Activated T-helper 2 cell treated with anti-CD3 and anti-CD28 coated beads, Interferon-gamma antibody, Interleukin-2, Interleukin-4, amounts not matched to agents 10 μg/mL and 5 μg/mL and 100 μg/mL, durations not matched to agents 14 hours and 24 hours and 36 hours (primary cell): ENCODE results near the gene TMEM178B. TPM values are rescaled to one million over a fixed set of nuclear protein-coding genes. Genes with fewer than 3 reads are reported as not detected.

Experiments used
- DNase-seq: peaks from one replicate; pipeline ENCODE4 v3.0.0; 2021; ENCODE audit warnings: low spot score
- H3K27ac Mint-ChIP-seq: one replicate; pipeline ENCODE4 v1.8.0; 2021; ENCODE audit warnings: mixed read lengths
- H3K27me3 Mint-ChIP-seq: one replicate; pipeline ENCODE4 v1.8.0; 2021; ENCODE audit warnings: low read depth, mixed read lengths
- H3K36me3 Mint-ChIP-seq: one replicate; pipeline ENCODE4 v1.8.0; 2021; ENCODE audit warnings: low read depth, mixed read lengths
- H3K4me1 Mint-ChIP-seq: one replicate; pipeline ENCODE4 v1.8.0; 2021; ENCODE audit warnings: low read depth, mixed read lengths
- H3K4me3 Mint-ChIP-seq: one replicate; pipeline ENCODE4 v1.8.0; 2021; ENCODE audit warnings: low read depth, mild to moderate bottlenecking, moderate library complexity, mixed read lengths
- H3K9me3 Mint-ChIP-seq: one replicate; pipeline ENCODE4 v1.8.0; 2021; ENCODE audit warnings: mixed read lengths
- intact Hi-C: fragments of 100-400 bp; cut with micrococcal nuclease; formaldehyde crosslinking; loops from one replicate; pipeline ENCODE4 v1.15.1; 2023
- total RNA-seq: library from RNA; stranded (reverse); gene quantifications from 2 replicates; pipeline ENCODE4 v1.2.3, GENCODE V29; 2022

The TMEM178B gene
- total RNA-seq, 1 donor from 2014 or later: 0.30 TPM

GRCh38 chr7:141203586-141203985 lies 129.7 kb downstream of the TMEM178B start:
- H3K4me1 Mint-ChIP-seq: no peaks in the 10 kb centered on the region
- DNase-seq: no peak
- H3K36me3 Mint-ChIP-seq: no peaks in the 10 kb centered on the region
- no peak overlapping the region for H3K4me3 Mint-ChIP-seq
- no peak overlapping the region for H3K27ac Mint-ChIP-seq
- peaks cover 6% of the 10 kb centered on the region for H3K27me3 Mint-ChIP-seq
- H3K9me3 Mint-ChIP-seq: no peaks in the 10 kb centered on the region
- intact Hi-C loops: no loop called here

- intact Hi-C loops: no loop called here
- Mint-ChIP-seq H3K36me3 (no peaks in the 10 kb centered on the region), H3K9me3 (no peaks in the 10 kb centered on the region), H3K4me3 (no peak overlapping the region), H3K27ac (no peak overlapping the region), H3K4me1 (no peaks in the 10 kb centered on the region), H3K27me3 (peaks cover 7% of the 10 kb centered on the region)
- no peak for DNase-seq
Observed at GRCh38 chr7:141207661-141208060, 133.8 kb downstream of the TMEM178B start.

GRCh38 chr7:141208539-141208938 lies 134.7 kb downstream of the TMEM178B start:
- peaks cover 2% of the 10 kb centered on the region for H3K27me3 Mint-ChIP-seq
- H3K27ac Mint-ChIP-seq: no peak overlapping the region
- H3K4me3 Mint-ChIP-seq: no peak overlapping the region
- no peaks in the 10 kb centered on the region for H3K4me1 Mint-ChIP-seq
- DNase-seq: no peak
- H3K36me3 Mint-ChIP-seq: no peaks in the 10 kb centered on the region
- intact Hi-C loops: no loop called here
- no peaks in the 10 kb centered on the region for H3K9me3 Mint-ChIP-seq

GRCh38 chr7:141209454-141209853 lies 135.6 kb downstream of the TMEM178B start:
- Mint-ChIP-seq H3K27ac (no peak overlapping the region), H3K36me3 (no peaks in the 10 kb centered on the region), H3K27me3 (peaks cover 2% of the 10 kb centered on the region), H3K4me1 (no peaks in the 10 kb centered on the region), H3K4me3 (no peak overlapping the region), H3K9me3 (no peaks in the 10 kb centered on the region)
- no peak for DNase-seq
- intact Hi-C loops: no loop called here

GRCh38 chr7:141210862-141211261 lies 137.0 kb downstream of the TMEM178B start:
- Mint-ChIP-seq H3K4me3 (no peak overlapping the region), H3K27me3 (peaks cover 5% of the 10 kb centered on the region), H3K36me3 (no peaks in the 10 kb centered on the region), H3K9me3 (no peaks in the 10 kb centered on the region), H3K27ac (no peak overlapping the region), H3K4me1 (no peaks in the 10 kb centered on the region)
- DNase-seq: no peak
- intact Hi-C loops: no loop called here

GRCh38 chr7:141213226-141213625 lies 139.4 kb downstream of the TMEM178B start:
- no peaks in the 10 kb centered on the region for H3K9me3 Mint-ChIP-seq
- no peak for DNase-seq
- H3K4me3 Mint-ChIP-seq: no peak overlapping the region
- H3K4me1 Mint-ChIP-seq: no peaks in the 10 kb centered on the region
- H3K27ac Mint-ChIP-seq: no peak overlapping the region
- H3K27me3 Mint-ChIP-seq: peaks cover 5% of the 10 kb centered on the region
- no peaks in the 10 kb centered on the region for H3K36me3 Mint-ChIP-seq
- intact Hi-C loops: no loop called here

GRCh38 chr7:141217938-141218337 lies 144.1 kb downstream of the TMEM178B start:
- Mint-ChIP-seq H3K4me3 (no peak overlapping the region), H3K27ac (no peak overlapping the region), H3K9me3 (no peaks in the 10 kb centered on the region), H3K27me3 (peaks cover 3% of the 10 kb centered on the region), H3K4me1 (no peaks in the 10 kb centered on the region), H3K36me3 (no peaks in the 10 kb centered on the region)
- intact Hi-C loops: no loop called here
- DNase-seq: no peak

- no peaks in the 10 kb centered on the region for H3K4me1 Mint-ChIP-seq
- no peak overlapping the region for H3K27ac Mint-ChIP-seq
- H3K36me3 Mint-ChIP-seq: no peaks in the 10 kb centered on the region
- intact Hi-C loops: no loop called here
- DNase-seq: no peak
- H3K27me3 Mint-ChIP-seq: peaks cover 3% of the 10 kb centered on the region
- H3K4me3 Mint-ChIP-seq: no peak overlapping the region
- no peaks in the 10 kb centered on the region for H3K9me3 Mint-ChIP-seq
Observed at GRCh38 chr7:141218941-141219340, 145.1 kb downstream of the TMEM178B start.

- Mint-ChIP-seq H3K4me1 (no peaks in the 10 kb centered on the region), H3K4me3 (no peak overlapping the region), H3K27me3 (no peaks in the 10 kb centered on the region), H3K36me3 (no peaks in the 10 kb centered on the region), H3K27ac (no peak overlapping the region), H3K9me3 (no peaks in the 10 kb centered on the region)
- intact Hi-C loops: no loop called here
- DNase-seq: no peak
Observed at GRCh38 chr7:141220263-141220880, 146.5 kb downstream of the TMEM178B start.

GRCh38 chr7:141221007-141221612 lies 147.2 kb downstream of the TMEM178B start:
- Mint-ChIP-seq H3K27ac (no peak overlapping the region), H3K4me1 (no peaks in the 10 kb centered on the region), H3K27me3 (no peaks in the 10 kb centered on the region), H3K4me3 (no peak overlapping the region), H3K9me3 (no peaks in the 10 kb centered on the region), H3K36me3 (no peaks in the 10 kb centered on the region)
- intact Hi-C loops: no loop called here
- DNase-seq: no peak

- H3K4me1 Mint-ChIP-seq: no peaks in the 10 kb centered on the region
Observed at GRCh38 chr7:141225916-141226618, 152.2 kb downstream of the TMEM178B start.

GRCh38 chr7:141227454-141227853 lies 153.6 kb downstream of the TMEM178B start:
- intact Hi-C loops: no loop called here
- Mint-ChIP-seq H3K9me3 (no peaks in the 10 kb centered on the region), H3K27me3 (peaks cover 2% of the 10 kb centered on the region), H3K4me1 (no peaks in the 10 kb centered on the region), H3K36me3 (no peaks in the 10 kb centered on the region), H3K27ac (no peak overlapping the region), H3K4me3 (no peak overlapping the region)
- DNase-seq: no peak

More at GRCh38 chr7:141225916-141226618, 152.2 kb downstream of the TMEM178B start:
- no peak overlapping the region for H3K4me3 Mint-ChIP-seq
- no peak for DNase-seq
- H3K9me3 Mint-ChIP-seq: no peaks in the 10 kb centered on the region
- intact Hi-C loops: no loop called here
- H3K27ac Mint-ChIP-seq: no peak overlapping the region
- H3K27me3 Mint-ChIP-seq: peaks cover 2% of the 10 kb centered on the region
- H3K36me3 Mint-ChIP-seq: no peaks in the 10 kb centered on the region

- peaks cover 2% of the 10 kb centered on the region for H3K27me3 Mint-ChIP-seq
- no peaks in the 10 kb centered on the region for H3K4me1 Mint-ChIP-seq
- intact Hi-C loops: no loop called here
- no peak overlapping the region for H3K4me3 Mint-ChIP-seq
- no peaks in the 10 kb centered on the region for H3K36me3 Mint-ChIP-seq
- H3K27ac Mint-ChIP-seq: no peak overlapping the region
- no peak for DNase-seq
- H3K9me3 Mint-ChIP-seq: no peaks in the 10 kb centered on the region
Observed at GRCh38 chr7:141228482-141228881, 154.6 kb downstream of the TMEM178B start.
